T-cell (primary cell): ENCODE measurements around the gene COX7A2. TPM values are rescaled to one million over a fixed set of nuclear protein-coding genes. Genes with fewer than 3 reads are reported as not detected.

Experiments
- ATAC-seq, 4 experiments: fragments of 200-7000 bp in 3 of 4; fragments of 150-1000 bp in 1 of 4; cut with Tn5 transposase; replicated peaks in 1 of 4; 1 replicate in 3 of 4; 2 replicates in 1 of 4; pipeline ENCODE4 v1.10.0; 2021; ENCODE audit warnings: moderate library complexity in 3 of 4, mild to moderate bottlenecking in 2 of 4, moderate number of reproducible peaks in 1 of 4
- CTCF ChIA-PET, 2 donors: fragments of 300-600 bp; sonication (Branson Sonifier 250); formaldehyde crosslinking; loops; one replicate each; lab custom pipeline; 2022; ENCODE audit warnings: antibody characterized with exemption in 2 of 2; lab: Charles Lee
- POLR2A ChIA-PET, 2 donors: fragments of 300-600 bp; sonication (Branson Sonifier 250); formaldehyde crosslinking; loops; one replicate each; lab custom pipeline; 2022; ENCODE audit warnings: antibody characterized with exemption in 2 of 2; lab: Charles Lee
- DNase-seq, 35 experiments: peaks; one replicate each; pipeline versions ENCODE4 v3.0.0 to v3.0.0-alpha.2; 2013 to 2023
- H3K27ac ChIP-seq: one replicate; pipeline ENCODE4 v1.5.1; 2013; ENCODE audit warnings: low read length
- H3K27me3 ChIP-seq, 2 experiments: replicated peaks in 1 of 2; 1 replicate in 1 of 2; 2 replicates in 1 of 2; pipeline versions ENCODE4 v1.6.1 to v1.7.0; 2013; ENCODE audit warnings: low read length in 1 of 2, mixed read lengths in 1 of 2; ENCODE audit not compliant: control insufficient read depth in 2 of 2, insufficient read depth in 2 of 2; ENCODE audit errors: extremely low read depth in 1 of 2
- H3K36me3 ChIP-seq, 2 donors: 1 replicate in 1 of 2; 2 replicates in 1 of 2; pipeline versions ENCODE4 v1.6.1 to v1.7.0; 2013; ENCODE audit warnings: low read length in 1 of 2; ENCODE audit not compliant: control insufficient read depth in 2 of 2, insufficient read depth in 1 of 2; ENCODE audit errors: extremely low read depth in 1 of 2
- H3K4me1 ChIP-seq, 2 experiments: 1 replicate in 1 of 2; 2 replicates in 1 of 2; pipeline versions ENCODE4 v1.6.1 to v1.7.0; 2013; ENCODE audit warnings: low read length in 2 of 2, mixed read lengths in 1 of 2; ENCODE audit not compliant: insufficient read depth in 2 of 2, control insufficient read depth in 1 of 2; ENCODE audit errors: extremely low read depth in 1 of 2
- H3K4me3 ChIP-seq, 2 donors: 1 replicate in 1 of 2; 2 replicates in 1 of 2; pipeline versions ENCODE4 v1.5.1 to v1.7.0; 2013; ENCODE audit warnings: mild to moderate bottlenecking in 2 of 2, low read length in 1 of 2, moderate library complexity in 1 of 2; ENCODE audit not compliant: control insufficient read depth in 1 of 2; ENCODE audit errors: extremely low read depth in 1 of 2
- H3K9me3 ChIP-seq: 2 replicates; pipeline ENCODE4 v1.7.0; 2013
- H3K27ac Mint-ChIP-seq, 2 donors: one replicate each; pipeline ENCODE4 v1.8.0; 2020 to 2021; ENCODE audit warnings: mild to moderate bottlenecking in 2 of 2, mixed read lengths in 2 of 2
- H3K27me3 Mint-ChIP-seq, 2 donors: one replicate each; pipeline ENCODE4 v1.8.0; 2021 to 2022; ENCODE audit warnings: mixed read lengths in 2 of 2
- H3K36me3 Mint-ChIP-seq: one replicate; pipeline ENCODE4 v1.8.0; 2021; ENCODE audit warnings: mixed read lengths
- H3K4me1 Mint-ChIP-seq, 3 donors: one replicate each; pipeline ENCODE4 v1.8.0; 2020 to 2022; ENCODE audit warnings: mixed read lengths in 3 of 3, mild to moderate bottlenecking in 1 of 3
- H3K4me3 Mint-ChIP-seq, 3 donors: one replicate each; pipeline ENCODE4 v1.8.0; 2020 to 2022; ENCODE audit warnings: mild to moderate bottlenecking in 3 of 3, mixed read lengths in 3 of 3, moderate library complexity in 3 of 3
- H3K9me3 Mint-ChIP-seq, 3 donors: one replicate each; pipeline ENCODE4 v1.8.0; 2020 to 2022; ENCODE audit warnings: mixed read lengths in 3 of 3
- WGBS: methylation state at CpG from one replicate; pipeline ENCODE4 v1.1.5; 2013; ENCODE audit warnings: missing lambda C conversion rate; ENCODE audit not compliant: insufficient coverage; 5-methylcytosine and 5-hydroxymethylcytosine counted together
- total RNA-seq, 35 experiments: library from RNA in 6 of 35; stranded (reverse) in 6 of 35; fragments of 120-200 nt in 1 of 35; gene quantifications; one replicate each; pipeline versions ENCODE4 v1.2.1 to v1.2.4 and lab custom pipeline; 2013 to 2026

The COX7A2 gene
- total RNA-seq, 5 donors from 2014 or later (not counting 1 experiment from before 2014, with no cell fraction given) = 195 to 213 (median 198) TPM

DNA sequence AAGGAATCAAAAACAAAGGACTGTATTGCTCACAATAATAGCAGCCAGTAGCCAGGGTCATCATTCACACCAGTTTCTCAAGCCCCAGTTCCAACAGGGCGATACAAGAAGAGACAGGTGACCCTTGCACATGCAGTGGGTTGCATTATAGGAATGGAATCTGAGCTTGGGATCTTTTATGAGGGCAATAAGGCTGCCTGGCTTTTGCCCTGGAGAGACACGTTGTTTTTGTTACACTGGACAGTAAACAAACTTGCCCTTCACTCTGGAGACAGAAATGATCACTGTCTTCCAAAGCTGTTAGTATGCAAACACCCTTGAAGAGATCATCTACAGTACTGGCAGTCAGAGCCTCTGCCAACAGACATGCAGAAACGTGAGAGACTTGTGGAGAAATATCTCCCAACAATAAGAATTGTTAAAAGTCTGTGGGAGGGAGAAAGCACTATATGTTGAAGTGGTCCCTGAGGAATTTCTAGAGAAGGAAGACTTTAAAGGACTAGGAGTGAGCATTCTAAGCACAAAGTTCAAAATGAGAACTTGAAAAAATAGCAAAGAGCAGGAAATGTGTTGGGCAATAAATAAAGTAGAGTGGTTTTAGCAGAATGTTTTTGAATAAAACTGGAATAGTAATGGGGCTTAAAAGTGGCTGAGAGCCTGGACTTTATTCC is 31.5 kb downstream of the COX7A2 start:
- H3K36me3 ChIP-seq = no peaks in the 10 kb centered on the region
- peaks cover 5 to 31% of the 10 kb centered on the region in 2 experiments for H3K27me3 ChIP-seq
- no peak for DNase-seq
- no peak for ATAC-seq
- no peaks in the 10 kb centered on the region for H3K9me3 Mint-ChIP-seq
- CTCF ChIA-PET = interaction anchor here (0.6 to 11.3 kb wide), 19 partner anchors 9 to 1536 kb away, joined by 3 to 213 read pairs (median 5); partner anchors contain the start of gene COX7A2 (in 1 of the 2)
- no CpG with 5 or more reads among the region's 3 CpGs for WGBS
- H3K36me3 Mint-ChIP-seq = no peaks in the 10 kb centered on the region
- H3K4me1 ChIP-seq = peaks cover 3 to 23% of the 10 kb centered on the region in 2 experiments
- POLR2A ChIA-PET = interaction anchor here (0.6 kb wide), 2 partner anchors 395 to 1602 kb away, joined by 3 to 8 read pairs; no protein-coding TSS in a partner anchor
- no peaks in the 10 kb centered on the region for H3K9me3 ChIP-seq
- peaks cover 46 to 52% of the 10 kb centered on the region in 2 donors for H3K27me3 Mint-ChIP-seq
- H3K27ac ChIP-seq = no peak overlapping the region
- no peak overlapping the region for H3K27ac Mint-ChIP-seq
- H3K4me1 Mint-ChIP-seq = peaks cover 21 to 22% (median 21%) of the 10 kb centered on the region in 3 donors
- no peak overlapping the region for H3K4me3 ChIP-seq
- H3K4me3 Mint-ChIP-seq = no peak overlapping the region

DNA sequence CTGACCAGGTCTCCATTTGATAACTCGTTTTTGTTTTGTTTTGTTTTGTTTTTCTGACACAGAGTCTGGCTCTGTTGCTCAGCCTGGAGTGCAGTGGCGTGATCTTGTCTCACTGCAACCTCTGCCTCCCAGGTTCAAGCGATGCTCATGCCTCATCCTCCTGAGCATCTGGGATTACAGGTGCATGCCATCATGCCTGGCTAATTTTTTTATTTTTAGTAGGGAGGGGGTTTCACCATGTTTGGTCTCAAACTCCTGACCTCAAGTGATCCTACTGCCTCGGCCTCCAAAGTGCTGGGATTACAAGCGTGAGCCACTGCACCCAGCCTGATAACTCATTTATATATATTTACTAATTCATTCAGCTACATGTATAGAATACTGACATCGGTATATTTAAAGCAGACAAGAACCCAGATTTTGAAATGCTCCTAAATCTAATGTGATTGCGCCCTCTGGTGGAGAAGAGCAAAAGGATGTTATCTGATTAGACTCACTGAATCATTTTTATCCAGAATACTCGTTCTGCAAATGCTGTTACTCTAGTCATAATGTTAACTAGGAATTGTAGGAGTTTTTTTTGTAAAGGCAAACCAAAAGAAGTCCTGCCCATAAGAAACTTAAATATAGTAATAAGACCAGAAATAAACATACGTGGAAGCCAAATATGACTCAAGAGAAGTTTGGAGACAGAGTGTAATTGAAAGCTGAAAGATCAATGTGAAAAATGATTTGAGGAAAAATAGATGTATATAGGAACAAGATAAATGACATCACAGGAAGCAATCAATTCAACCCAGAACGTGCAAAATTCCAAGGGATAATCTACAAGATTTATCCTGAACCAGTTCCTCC is 32.5 kb downstream of the COX7A2 start:
- H3K27me3 ChIP-seq = peaks cover 9 to 41% of the 10 kb centered on the region in 2 experiments
- Mint-ChIP-seq H3K27ac (no peak overlapping the region), H3K9me3 (no peaks in the 10 kb centered on the region), H3K27me3 (peaks cover 48 to 53% of the 10 kb centered on the region in 2 donors), H3K4me1 (peaks cover 29 to 31% (median 30%) of the 10 kb centered on the region in 3 donors), H3K36me3 (no peaks in the 10 kb centered on the region), H3K4me3 (no peak overlapping the region)
- CTCF ChIA-PET = interaction anchor here (0.6 to 11.3 kb wide), 34 partner anchors 8 to 1902 kb away, joined by 3 to 213 read pairs (median 4); partner anchors contain the start of gene COX7A2 (in 1 of the 2)
- peaks cover 3 to 33% of the 10 kb centered on the region in 2 experiments for H3K4me1 ChIP-seq
- H3K4me3 ChIP-seq = no peak overlapping the region
- H3K36me3 ChIP-seq = no peaks in the 10 kb centered on the region
- POLR2A ChIA-PET = interaction anchor here (0.6 to 0.9 kb wide), 4 partner anchors 32 to 1601 kb away, joined by 3 to 8 read pairs (median 6); no protein-coding TSS in a partner anchor
- WGBS = 50% methylated on average over 3 of the region's 10 CpGs
- no peak overlapping the region for H3K27ac ChIP-seq
- no peaks in the 10 kb centered on the region for H3K9me3 ChIP-seq
- no peak for ATAC-seq
- peak in 20 of 35 experiments; percentile 14 to 80 (median 44) for DNase-seq

DNA sequence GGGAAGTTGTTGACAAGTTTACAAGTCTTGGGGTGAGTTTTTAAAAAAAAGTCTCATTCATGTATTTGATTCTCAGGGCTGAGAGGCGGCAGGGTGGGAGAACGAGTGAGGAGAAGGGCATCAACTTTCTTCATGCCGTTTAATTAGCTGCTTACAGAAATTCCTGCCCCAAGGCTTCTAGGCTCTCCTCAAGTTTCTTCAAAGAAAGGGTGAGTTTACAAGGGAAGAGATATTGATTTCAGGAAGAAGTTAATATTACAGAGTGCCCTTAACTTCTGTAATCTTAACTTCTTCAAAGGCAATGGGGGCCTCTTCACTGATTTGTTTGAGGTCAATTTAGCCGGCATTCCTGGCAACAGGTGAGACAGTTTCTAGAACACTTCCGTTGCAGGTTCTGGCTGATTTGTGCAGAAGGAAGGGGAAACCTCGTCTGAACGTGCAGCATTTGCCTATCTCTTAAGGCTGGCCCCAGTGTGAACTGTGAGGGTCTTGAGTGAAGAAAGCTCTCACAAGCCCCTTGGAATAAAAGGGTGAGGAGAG is 34.3 kb downstream of the COX7A2 start:
- Histone ChIP-seq H3K36me3 (no peaks in the 10 kb centered on the region), H3K9me3 (no peaks in the 10 kb centered on the region), H3K27me3 (peaks cover 9 to 55% of the 10 kb centered on the region in 2 experiments), H3K27ac (no peak overlapping the region), H3K4me1 (peaks cover 3 to 51% of the 10 kb centered on the region in 2 experiments), H3K4me3 (peak overlapping the region in 1 of 2 donors; percentile 64)
- peaks cover 56 to 64% of the 10 kb centered on the region in 2 donors for H3K27me3 Mint-ChIP-seq
- H3K27ac Mint-ChIP-seq = peak overlapping the region in 1 of 2 donors; percentile 2
- peak overlapping the region in 1 of 3 donors; percentile 71 for H3K4me3 Mint-ChIP-seq
- ChIA-PET POLR2A (interaction anchor here in 1 of 2 donors (0.6 kb wide), 1 partner anchor 635 kb away, joined by 3 read pairs; no protein-coding TSS in a partner anchor), CTCF (interaction anchor here (0.6 to 11.3 kb wide), 49 partner anchors 8 to 1557 kb away, joined by 3 to 213 read pairs (median 4); partner anchors contain the start of gene COX7A2 (in 1 of the 2))
- peaks cover 48 to 49% (median 48%) of the 10 kb centered on the region in 3 donors for H3K4me1 Mint-ChIP-seq
- no peak for DNase-seq
- ATAC-seq = no peak
- 57% methylated on average over 4 of the region's 7 CpGs for WGBS
- no peaks in the 10 kb centered on the region for H3K36me3 Mint-ChIP-seq
- no peaks in the 10 kb centered on the region for H3K9me3 Mint-ChIP-seq

DNA sequence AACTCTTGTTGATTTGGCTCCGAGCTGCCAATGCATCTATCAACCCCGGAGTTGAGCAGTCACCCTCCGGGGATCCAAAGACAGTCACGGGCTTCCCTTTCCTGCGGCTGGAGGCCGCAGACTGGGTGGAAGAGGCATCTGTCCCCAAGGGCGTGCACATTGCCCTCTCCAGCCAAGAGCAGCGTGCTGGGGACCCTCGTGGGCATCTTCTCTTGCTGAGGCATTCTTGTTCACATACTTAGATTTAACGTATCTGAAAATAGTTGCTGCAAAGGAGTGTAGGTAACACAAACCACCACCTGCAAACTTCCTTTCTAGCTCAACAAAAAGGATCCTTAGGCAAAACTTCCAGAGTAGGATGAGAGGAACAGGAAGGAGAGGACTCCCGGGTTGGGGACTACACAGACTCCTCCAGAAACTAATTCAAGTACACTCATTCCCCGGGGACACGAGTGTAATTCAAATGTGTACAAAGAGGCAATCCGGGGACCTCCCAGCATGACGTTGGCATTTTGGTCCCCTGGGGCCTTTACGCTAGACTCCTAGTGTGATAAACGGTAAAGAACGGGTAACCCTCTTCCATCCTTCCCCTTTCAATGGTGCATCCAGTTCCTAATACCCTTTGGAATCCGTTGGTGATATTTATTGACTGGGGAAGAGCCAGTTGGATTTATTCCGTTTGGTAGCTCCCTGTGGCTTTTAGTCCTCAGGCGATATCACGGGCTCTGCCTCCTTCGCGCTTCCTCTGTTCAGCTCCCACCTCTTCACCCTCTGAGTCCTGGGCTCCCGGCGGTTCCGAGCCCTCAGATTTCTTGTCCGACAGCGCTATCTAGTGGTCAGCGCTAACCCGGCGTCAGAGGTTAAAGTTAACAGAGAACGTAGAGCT is 35.1 kb downstream of the COX7A2 start:
- Mint-ChIP-seq H3K4me1 (peaks cover 50 to 54% (median 52%) of the 10 kb centered on the region in 3 donors), H3K27ac (peak overlapping the region in 1 of 2 donors; percentile 32), H3K36me3 (no peaks in the 10 kb centered on the region), H3K9me3 (no peaks in the 10 kb centered on the region), H3K4me3 (peak overlapping the region; percentile 53 to 72 (median 71)), H3K27me3 (peaks cover 63 to 67% of the 10 kb centered on the region in 2 donors)
- DNase-seq = peak; percentile 42 to 88 (median 73)
- no peak overlapping the region for H3K27ac ChIP-seq
- ATAC-seq = peak; percentile 81 to 87 (median 82)
- H3K27me3 ChIP-seq = peaks cover 9 to 61% of the 10 kb centered on the region in 2 experiments
- WGBS = 2% methylated on average over 8 of the region's 33 CpGs
- no peaks in the 10 kb centered on the region for H3K9me3 ChIP-seq
- H3K36me3 ChIP-seq = no peaks in the 10 kb centered on the region
- peak overlapping the region; percentile 16 to 64 for H3K4me3 ChIP-seq
- POLR2A ChIA-PET = interaction anchor here (0.6 kb wide), 2 partner anchors 635 to 1477 kb away, joined by 3 to 5 read pairs; no protein-coding TSS in a partner anchor
- H3K4me1 ChIP-seq = peaks cover 3 to 54% of the 10 kb centered on the region in 2 experiments
- CTCF ChIA-PET = interaction anchor here (0.6 to 11.3 kb wide), 49 partner anchors 8 to 1677 kb away, joined by 3 to 213 read pairs (median 4); partner anchors contain the start of gene COX7A2 (in 1 of the 2)

DNA sequence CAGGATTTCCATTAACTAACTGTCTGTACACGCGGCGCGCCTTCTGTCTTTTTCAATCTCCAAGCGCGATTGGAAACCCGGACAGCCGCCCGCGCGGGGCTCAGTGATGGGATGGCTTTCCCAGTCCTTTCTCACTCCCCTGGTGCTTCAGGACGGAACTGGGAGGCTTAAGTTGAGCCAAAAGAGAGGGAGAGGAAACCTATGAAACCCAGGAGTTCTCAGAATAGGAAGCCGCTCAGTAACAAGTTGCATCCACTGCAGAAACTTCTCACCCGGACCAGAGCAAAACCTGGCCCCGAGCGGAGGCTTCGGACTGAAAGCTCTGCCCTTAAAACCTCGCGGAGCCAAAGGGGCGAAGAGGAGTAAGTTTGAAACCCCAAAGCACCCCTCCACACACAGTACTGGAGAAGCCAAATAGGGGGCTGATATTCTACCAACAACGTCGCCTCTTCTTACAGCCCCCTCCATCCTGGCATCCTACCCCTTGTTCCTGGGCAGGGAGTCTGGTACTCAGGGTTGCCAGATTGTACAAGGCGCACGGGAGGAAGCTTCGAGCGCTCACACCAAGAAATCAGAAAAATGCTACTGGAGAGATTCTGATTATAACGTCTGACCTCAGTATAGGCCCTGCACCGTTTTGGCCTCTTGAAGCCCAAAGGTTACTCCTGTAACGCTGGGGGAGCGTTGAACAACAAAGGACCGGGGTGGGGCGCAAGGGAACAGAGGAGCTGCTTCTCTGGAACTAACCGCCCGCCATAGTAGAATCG is 36.8 kb downstream of the COX7A2 start:
- peak overlapping the region; percentile 70 to 72 (median 71) for H3K4me3 Mint-ChIP-seq
- no peaks in the 10 kb centered on the region for H3K9me3 Mint-ChIP-seq
- Histone ChIP-seq H3K9me3 (no peaks in the 10 kb centered on the region), H3K27me3 (peaks cover 15 to 75% of the 10 kb centered on the region in 2 experiments), H3K4me1 (peaks cover 3 to 64% of the 10 kb centered on the region in 2 experiments), H3K4me3 (peak overlapping the region in 1 of 2 donors; percentile 54), H3K36me3 (no peaks in the 10 kb centered on the region), H3K27ac (no peak overlapping the region)
- 3% methylated on average over 19 of the region's 35 CpGs for WGBS
- ATAC-seq = no peak
- H3K4me1 Mint-ChIP-seq = peaks cover 59 to 64% (median 60%) of the 10 kb centered on the region in 3 donors
- ChIA-PET POLR2A (no interaction called here), CTCF (interaction anchor here (0.6 to 11.3 kb wide), 9 partner anchors 10 to 1475 kb away, joined by 3 to 213 read pairs (median 20); no protein-coding TSS in a partner anchor)
- peaks cover 73 to 74% of the 10 kb centered on the region in 2 donors for H3K27me3 Mint-ChIP-seq
- H3K27ac Mint-ChIP-seq = no peak overlapping the region
- DNase-seq = peak in 1 of 35 experiments; percentile 8
- H3K36me3 Mint-ChIP-seq = no peaks in the 10 kb centered on the region
